ENCODE measurements around the gene TBC1D14.

TBC1D14 gene

GRCh38 chr4:7029212-7029611, 119.6 kb downstream of the TBC1D14 start:
- no peak for FAIRE-seq
- no peak for DNase-seq (ENCODE audit: insufficient read length, low spot score)
- no peak for TF ChIP-seq CTCF (IDR thresholded peaks at IDR 0.05; ENCODE audit: insufficient read depth, missing control alignments)

- TF ChIP-seq CTCF (IDR thresholded peaks at IDR 0.05; ENCODE audit: insufficient read depth, missing control alignments): no peak
- DNase-seq (ENCODE audit: insufficient read length, low spot score) (no peak), FAIRE-seq (no peak)
Measured at GRCh38 chr4:7029921-7030320, 120.3 kb downstream of the TBC1D14 start.

- no peak for TF ChIP-seq CTCF (IDR thresholded peaks at IDR 0.05; ENCODE audit: insufficient read depth, missing control alignments)
- FAIRE-seq: no peak
Measured at GRCh38 chr4:7030856-7031255, 121.2 kb downstream of the TBC1D14 start.

GRCh38 chr4:7031558-7032449, 122.2 kb downstream of the TBC1D14 start:
- DNase-seq (ENCODE audit: insufficient read length, low spot score) (no peak), FAIRE-seq (no peak)
- no peak for TF ChIP-seq CTCF (IDR thresholded peaks at IDR 0.05; ENCODE audit: insufficient read depth, missing control alignments)

More at GRCh38 chr4:7030856-7031255, 121.2 kb downstream of the TBC1D14 start:
- no peak for DNase-seq (ENCODE audit: insufficient read length, low spot score)

GRCh38 chr4:7032596-7032995, 123.0 kb downstream of the TBC1D14 start:
- TF ChIP-seq CTCF (IDR thresholded peaks at IDR 0.05; ENCODE audit: insufficient read depth, missing control alignments): no peak
- DNase-seq (ENCODE audit: insufficient read length, low spot score): no peak
- FAIRE-seq: no peak

GRCh38 chr4:7034262-7035081, 124.8 kb downstream of the TBC1D14 start:
- no peak for TF ChIP-seq CTCF (IDR thresholded peaks at IDR 0.05; ENCODE audit: insufficient read depth, missing control alignments)
- FAIRE-seq (no peak), DNase-seq (ENCODE audit: insufficient read length, low spot score) (no peak)
